Smooth muscle cell (in vitro differentiated cells): ENCODE results near the gene SUZ12. TPM values are rescaled to one million over a fixed set of nuclear protein-coding genes. Genes with fewer than 3 reads are reported as not detected.
"Not testable (repeated sequence)": the region's sequence is repeated elsewhere in the genome, so short reads cannot be mapped to it uniquely, and the experiment has no call there.

ENCODE experiments used
- DNase-seq: peaks from one replicate; lab custom pipeline; 2025; ENCODE audit not compliant: unreplicated experiment; lab: John Stamatoyannopoulos, UW
- H2AFZ ChIP-seq: fragments of 200-600 bp; sonication (generic); 2 replicates; pipeline ENCODE4 v1.6.0; 2016; ENCODE audit warnings: antibody characterized with exemption, low read depth, mild to moderate bottlenecking
- H3F3A ChIP-seq: fragments of 200-600 bp; sonication (generic); 2 replicates; pipeline ENCODE4 v1.6.0; 2017; ENCODE audit warnings: antibody characterized with exemption, low read depth
- H3K27ac ChIP-seq: fragments of 200-600 bp; sonication (generic); 2 replicates; pipeline ENCODE4 v1.5.1; 2016; ENCODE audit warnings: low read depth, mild to moderate bottlenecking
- H3K27me3 ChIP-seq: fragments of 200-600 bp; sonication (generic); 2 replicates; pipeline ENCODE4 v1.6.1; 2016; ENCODE audit warnings: low read depth, mild to moderate bottlenecking
- H3K36me3 ChIP-seq: fragments of 200-600 bp; sonication (generic); 2 replicates; pipeline ENCODE4 v1.5.1; 2016; ENCODE audit warnings: low read depth
- H3K4me1 ChIP-seq: fragments of 200-600 bp; sonication (generic); 2 replicates; pipeline ENCODE4 v1.5.1; 2016; ENCODE audit warnings: low read depth
- H3K4me2 ChIP-seq: fragments of 200-600 bp; sonication (generic); 2 replicates; pipeline ENCODE4 v1.6.0; 2016; ENCODE audit warnings: mild to moderate bottlenecking
- H3K4me3 ChIP-seq: fragments of 200-600 bp; sonication (generic); 2 replicates; pipeline ENCODE4 v1.5.1; 2016; ENCODE audit warnings: mild to moderate bottlenecking
- H3K79me2 ChIP-seq: fragments of 200-600 bp; sonication (generic); 2 replicates; pipeline ENCODE4 v1.6.0; 2016; ENCODE audit warnings: low read depth, mild to moderate bottlenecking
- H3K9ac ChIP-seq: fragments of 200-600 bp; sonication (generic); 2 replicates; pipeline ENCODE4 v1.6.0; 2016; ENCODE audit warnings: low read depth
- H3K9me3 ChIP-seq: fragments of 200-600 bp; sonication (generic); replicated peaks from 2 replicates; pipeline ENCODE4 v1.5.1; 2016; ENCODE audit warnings: low read depth
- H4K20me1 ChIP-seq: fragments of 200-600 bp; sonication (generic); 2 replicates; pipeline ENCODE4 v1.6.0; 2016; ENCODE audit warnings: low read depth
- CTCF ChIP-seq: fragments of 200-600 bp; sonication (generic); IDR thresholded peaks from 2 replicates; pipeline ENCODE4 v1.5.1; 2017; ENCODE audit warnings: borderline replicate concordance, mild to moderate bottlenecking, antibody characterized with exemption; ENCODE audit not compliant: insufficient read depth, poor library complexity, severe bottlenecking
- WGBS: methylation state at CpG from one replicate; pipeline ENCODE4 v1.1.7; 2016; ENCODE audit warnings: low lambda C conversion rate; 5-methylcytosine and 5-hydroxymethylcytosine counted together
- polyA plus RNA-seq: library from polyadenylated mRNA; unstranded; fragments of >200 nt; fragmentation: Nextera tagmentation; extraction: Ambion mirVana; gene quantifications from 2 replicates; pipeline ENCODE4 v1.2.1, GENCODE V29; 2016
- total RNA-seq: library from RNA; depleted of rRNA; stranded (reverse); fragments of >200 nt; gene quantifications from 2 replicates; pipeline ENCODE4 v1.2.3, GENCODE V29; 2014

SUZ12 gene
- total and polyA plus RNA-seq, 2 experiments from 2014 or later = 11.1 to 26.3 TPM

GRCh38 chr17:31915456-31916100 lies 21.2 kb upstream of the SUZ12 start:
- H3K4me1 ChIP-seq = no peaks in the 10 kb centered on the region
- no peaks in the 10 kb centered on the region for H3K36me3 ChIP-seq
- H4K20me1 ChIP-seq = no peaks in the 10 kb centered on the region
- H3K27ac ChIP-seq = no peak overlapping the region
- TF ChIP-seq CTCF = no peak
- no peaks in the 10 kb centered on the region for H3F3A ChIP-seq
- H3K79me2 ChIP-seq = no peaks in the 10 kb centered on the region
- no peak overlapping the region for H3K9ac ChIP-seq
- WGBS = 82% methylated on average over 3 of the region's 3 CpGs
- H3K9me3 ChIP-seq = no peaks in the 10 kb centered on the region
- H3K4me2 ChIP-seq = no peak overlapping the region
- DNase-seq = no peak
- H2AFZ ChIP-seq = no peak overlapping the region
- H3K4me3 ChIP-seq = no peak overlapping the region
- no peaks in the 10 kb centered on the region for H3K27me3 ChIP-seq

GRCh38 chr17:31916491-31917064 lies 20.2 kb upstream of the SUZ12 start:
- Histone ChIP-seq H3K4me2 (no peak overlapping the region), H3K4me1 (no peaks in the 10 kb centered on the region), H3K27ac (no peak overlapping the region), H4K20me1 (no peaks in the 10 kb centered on the region), H3K9ac (no peak overlapping the region), H3K4me3 (no peak overlapping the region), H3K36me3 (no peaks in the 10 kb centered on the region), H3K27me3 (no peaks in the 10 kb centered on the region), H3F3A (no peaks in the 10 kb centered on the region), H2AFZ (no peak overlapping the region), H3K79me2 (no peaks in the 10 kb centered on the region), H3K9me3 (no peaks in the 10 kb centered on the region)
- DNase-seq = no peak
- no peak for TF ChIP-seq CTCF
- WGBS = 94% methylated on average over 36 of the region's 36 CpGs

GRCh38 chr17:31917065-31917529 lies 19.7 kb upstream of the SUZ12 start:
- H3K9me3 ChIP-seq = no peaks in the 10 kb centered on the region
- H3K4me3 ChIP-seq = no peak overlapping the region
- H4K20me1 ChIP-seq = no peaks in the 10 kb centered on the region
- H3K9ac ChIP-seq = no peak overlapping the region
- H3K27ac ChIP-seq = no peak overlapping the region
- no peak for DNase-seq
- no peaks in the 10 kb centered on the region for H3K36me3 ChIP-seq
- WGBS = 94% methylated on average over 17 of the region's 45 CpGs
- no peak overlapping the region for H2AFZ ChIP-seq
- H3K4me1 ChIP-seq = no peaks in the 10 kb centered on the region
- H3F3A ChIP-seq = no peaks in the 10 kb centered on the region
- H3K27me3 ChIP-seq = no peaks in the 10 kb centered on the region
- H3K4me2 ChIP-seq = no peak overlapping the region
- no peaks in the 10 kb centered on the region for H3K79me2 ChIP-seq
- no peak for TF ChIP-seq CTCF

GRCh38 chr17:31917721-31918120 lies 19.1 kb upstream of the SUZ12 start:
- not testable (repeated sequence) for DNase-seq, H3K9ac ChIP-seq, H3K27ac ChIP-seq, H3K4me2 ChIP-seq, H3K9me3 ChIP-seq, H3K36me3 ChIP-seq, H4K20me1 ChIP-seq, H3K4me1 ChIP-seq, H3K79me2 ChIP-seq, H3F3A ChIP-seq, H3K27me3 ChIP-seq, H2AFZ ChIP-seq, H3K4me3 ChIP-seq
- WGBS = 97% methylated on average over 13 of the region's 13 CpGs
